Stimulated activated CD4-positive, alpha-beta T cell treated with anti-CD3 and anti-CD28 coated beads, Interleukin-1b, Interleukin-23, amount 100 ng/mL, for 1 hour (primary cell): ENCODE measurements around the gene CAMKK2.
"Not testable (repeated sequence)": the region's sequence is repeated elsewhere in the genome, so short reads cannot be mapped to it uniquely, and the experiment has no call there.

ENCODE experiments used
- DNase-seq, 2 donors: peaks; one replicate each; pipeline ENCODE4 v3.0.0-alpha.2; 2020; ENCODE audit warnings: low read depth in 2 of 2

The CAMKK2 gene

DNA sequence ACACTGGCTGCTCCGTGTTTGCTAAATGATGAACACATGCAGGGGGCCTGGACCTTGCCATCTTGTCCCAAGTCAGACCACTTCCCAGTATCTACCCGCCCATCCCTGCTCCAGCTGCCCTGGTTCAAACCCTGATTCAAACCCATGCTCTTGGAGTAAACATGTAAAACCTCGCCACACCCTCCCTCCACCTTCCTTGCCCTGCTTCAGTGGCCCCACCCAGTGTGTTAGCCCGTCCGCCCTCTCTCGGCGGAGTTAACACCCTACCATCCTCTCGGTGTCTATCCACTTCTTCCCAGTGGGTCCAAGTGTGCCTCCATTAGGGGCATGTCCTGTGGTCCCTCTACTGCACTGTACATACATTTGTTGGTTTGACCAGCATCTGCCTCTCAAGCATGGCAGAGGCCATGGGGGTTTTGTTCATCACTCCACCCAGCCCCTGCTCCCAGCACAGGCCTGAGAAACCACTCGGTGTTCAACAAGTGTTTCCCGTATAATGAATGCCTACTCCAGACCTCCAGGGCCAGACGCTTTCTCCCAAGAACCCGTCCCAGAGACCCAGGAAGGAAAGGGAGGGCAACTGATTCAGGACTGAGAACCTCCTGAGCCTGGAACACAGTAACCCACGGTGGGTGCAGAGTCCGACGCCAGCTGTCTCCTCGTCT, 49.5 kb downstream of the CAMKK2 start:
- DNase-seq = no peak

DNA sequence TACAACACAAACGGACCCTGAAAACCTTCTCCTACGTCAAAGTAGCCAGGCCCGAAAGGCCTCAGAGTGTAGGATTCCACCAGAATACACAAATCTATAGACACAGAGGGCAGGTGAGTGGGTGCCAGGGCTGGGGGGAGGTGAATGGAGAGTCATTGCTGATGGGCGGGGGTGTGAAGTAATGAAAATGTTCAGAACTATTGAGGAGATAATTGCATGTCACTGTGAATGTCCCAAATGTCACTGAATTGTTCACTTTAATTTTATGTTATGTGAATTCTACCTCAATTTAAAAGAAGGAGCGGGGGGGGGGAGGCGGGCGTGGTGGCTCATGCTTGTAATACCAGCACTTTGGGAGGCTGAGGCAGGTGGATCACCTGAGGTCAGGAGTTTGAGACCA, 50.6 kb downstream of the CAMKK2 start:
- DNase-seq = no peak

DNA sequence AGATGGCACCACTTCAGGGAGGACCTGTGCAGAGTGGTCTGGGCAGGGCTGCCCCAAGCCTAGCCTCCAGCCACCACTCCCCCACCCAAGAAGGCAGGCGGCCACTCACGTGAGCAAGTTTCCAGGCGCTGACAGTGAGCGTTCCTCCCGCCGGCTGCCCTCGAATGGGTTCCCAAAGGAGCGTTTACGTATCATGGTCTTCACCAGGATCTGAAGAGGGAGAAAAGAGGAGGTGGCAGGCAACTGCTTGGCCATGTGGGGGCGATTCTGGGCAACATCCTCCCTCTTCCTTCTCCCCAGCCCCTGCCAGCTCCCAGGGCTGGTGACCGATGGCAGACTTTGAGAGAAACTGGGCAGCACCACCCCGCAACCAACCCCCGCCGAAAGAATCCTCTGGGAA, 51.5 kb downstream of the CAMKK2 start:
- DNase-seq = no peak

DNA sequence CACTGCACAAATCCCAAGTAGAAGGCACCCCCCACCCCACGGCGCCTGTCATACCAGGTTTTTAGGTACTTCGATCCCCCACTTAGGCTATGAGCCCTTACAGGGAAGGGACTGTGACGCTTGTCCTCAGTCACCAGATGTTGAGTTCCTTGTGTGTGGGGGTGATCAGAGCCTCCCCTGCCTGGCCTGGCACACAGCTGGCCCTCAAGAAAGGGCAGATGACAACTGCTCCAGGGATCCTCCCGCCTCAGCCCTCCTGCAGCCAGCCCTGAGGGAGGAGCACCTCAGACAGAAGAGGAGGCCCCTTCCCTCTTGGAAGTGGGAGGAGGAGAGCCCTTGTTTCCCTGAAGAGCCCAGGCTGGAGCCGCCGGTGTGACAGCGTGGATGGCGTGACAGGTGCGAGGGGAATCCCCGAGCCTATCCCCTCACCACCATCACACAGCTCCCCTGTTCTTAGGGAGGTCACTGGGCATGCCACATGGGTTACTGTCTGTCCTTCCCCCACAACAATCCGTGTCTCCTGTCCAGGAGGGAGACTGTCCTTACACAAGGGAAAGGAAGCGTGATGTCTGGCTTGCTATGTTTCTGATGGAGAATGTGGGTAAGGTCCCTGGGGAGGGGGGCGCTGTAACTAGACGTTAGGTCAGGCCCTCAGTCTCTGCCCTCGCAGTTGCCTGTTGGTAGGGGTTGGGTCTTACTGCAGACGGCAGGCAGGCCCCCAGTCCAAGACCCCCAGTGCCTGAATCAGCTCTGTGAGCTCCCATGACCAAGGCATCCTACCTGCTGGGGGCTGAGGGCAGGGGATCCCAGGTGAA, 55.1 kb downstream of the CAMKK2 start:
- DNase-seq = no peak

DNA sequence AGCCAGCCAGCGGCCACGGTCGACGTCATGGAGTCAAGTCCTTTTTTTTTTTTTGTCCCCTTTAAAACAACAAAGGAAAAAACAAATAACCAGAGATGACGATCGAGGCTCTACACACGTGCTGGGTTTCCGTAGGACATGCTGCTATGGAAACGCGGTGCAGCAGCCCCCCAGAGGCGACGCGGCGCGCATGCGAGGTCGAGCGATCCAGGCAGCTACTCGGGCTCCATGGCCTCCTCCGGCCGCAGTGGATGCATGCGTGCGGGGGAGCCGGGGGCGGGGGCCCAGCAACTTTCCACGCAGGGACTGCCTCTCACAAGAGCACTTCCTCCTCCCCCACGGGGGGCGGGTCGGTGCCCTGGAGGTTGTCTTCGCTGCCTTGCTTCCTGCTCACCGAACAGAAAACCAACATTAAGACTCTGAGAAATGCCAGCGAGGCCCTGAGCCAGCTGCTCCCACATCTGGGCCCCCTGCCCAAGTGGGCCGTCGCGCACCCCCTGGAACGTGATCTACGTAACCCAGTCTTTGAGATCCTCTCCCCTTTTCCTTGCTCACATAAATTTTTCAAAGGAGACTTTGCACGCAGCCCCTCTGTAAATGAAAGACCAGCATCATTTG, 55.9 kb downstream of the CAMKK2 start:
- peak; percentile 65 to 87 for DNase-seq

DNA sequence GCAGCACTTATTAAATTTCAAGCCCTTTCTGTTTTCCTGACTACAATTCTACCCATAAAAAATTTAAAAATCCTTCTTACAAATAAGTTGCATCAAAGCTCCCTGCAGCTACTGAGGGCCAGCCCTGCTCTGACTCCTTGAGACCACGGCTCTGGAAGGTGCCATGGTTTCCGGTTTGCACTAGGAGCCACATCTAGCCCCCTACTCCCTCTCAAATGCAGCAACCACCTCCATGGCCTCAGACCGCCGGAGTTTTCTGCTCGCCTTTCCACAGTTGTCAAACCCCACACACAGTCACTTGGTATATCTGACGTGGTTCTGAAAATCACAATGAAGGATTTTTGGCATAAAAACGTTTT, 56.5 kb downstream of the CAMKK2 start:
- DNase-seq = no peak

DNA sequence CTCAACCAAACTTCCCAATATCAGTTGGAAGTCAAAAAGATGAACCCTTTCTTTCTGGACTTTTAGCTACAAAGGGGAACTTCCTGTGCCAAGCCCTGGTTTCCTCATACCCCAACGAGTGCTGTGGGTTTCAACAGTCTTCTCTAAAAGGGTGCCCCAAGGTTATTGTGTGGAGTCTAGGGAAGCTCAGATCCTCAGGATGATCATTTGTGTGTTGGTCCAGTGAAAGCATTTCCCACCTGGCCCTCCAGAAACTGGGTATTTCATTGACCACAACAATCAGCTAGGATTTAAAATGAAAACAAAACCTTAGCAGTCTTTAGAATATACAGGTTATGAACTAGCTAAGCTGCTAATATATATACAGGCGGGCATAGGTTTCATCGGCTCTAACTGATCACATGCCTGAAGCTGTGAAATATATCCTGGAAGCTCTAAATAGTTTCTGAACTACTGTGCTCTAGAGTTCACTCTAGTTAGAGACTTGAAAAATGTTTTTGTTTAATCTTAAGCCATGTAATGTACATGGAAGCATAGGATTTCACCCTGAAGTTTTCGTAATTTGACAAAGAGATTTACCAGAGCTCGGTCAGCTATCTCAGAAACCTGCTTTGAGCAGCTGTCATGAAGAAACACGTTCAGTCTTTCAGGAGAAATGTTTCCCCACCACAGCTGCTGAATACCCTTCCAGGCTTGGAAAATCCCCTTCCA, 57.0 kb downstream of the CAMKK2 start:
- DNase-seq = no peak

DNA sequence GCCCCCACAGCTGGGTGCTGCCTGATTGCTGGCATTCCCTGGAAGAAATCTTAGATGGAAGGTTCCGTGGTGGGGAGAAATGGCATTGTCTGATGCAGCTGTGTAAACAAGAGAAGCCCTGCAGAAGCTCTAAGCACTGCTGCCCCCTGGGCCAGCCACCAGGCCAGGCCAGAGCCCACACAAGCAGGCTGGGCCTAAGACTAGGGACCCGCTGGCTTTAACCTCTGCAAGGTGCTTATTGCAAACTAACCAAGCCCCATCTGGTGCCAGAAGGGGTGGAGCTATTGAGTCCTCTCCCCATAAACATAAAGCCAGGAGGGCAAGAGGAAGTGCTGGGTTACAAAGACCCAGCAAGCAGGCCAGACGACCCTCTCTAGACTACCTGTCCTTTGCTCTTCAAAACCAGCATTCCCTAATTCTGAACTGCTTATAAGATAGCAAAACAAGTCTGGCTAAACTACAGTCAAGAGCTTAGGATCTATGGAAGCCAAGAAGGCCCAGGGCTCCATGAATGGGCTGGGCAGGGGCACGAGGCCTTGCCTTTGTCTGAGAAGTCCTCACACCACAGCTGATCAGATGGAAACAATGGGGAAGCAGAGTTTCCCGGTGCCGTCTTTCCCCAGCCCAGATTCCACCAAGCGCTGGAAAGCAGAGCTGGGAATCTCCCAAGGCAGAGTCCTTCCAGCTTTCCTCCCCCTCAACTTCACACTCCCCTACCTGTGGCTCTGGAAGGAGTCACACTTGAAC, 57.7 kb downstream of the CAMKK2 start:
- no peak for DNase-seq

DNA sequence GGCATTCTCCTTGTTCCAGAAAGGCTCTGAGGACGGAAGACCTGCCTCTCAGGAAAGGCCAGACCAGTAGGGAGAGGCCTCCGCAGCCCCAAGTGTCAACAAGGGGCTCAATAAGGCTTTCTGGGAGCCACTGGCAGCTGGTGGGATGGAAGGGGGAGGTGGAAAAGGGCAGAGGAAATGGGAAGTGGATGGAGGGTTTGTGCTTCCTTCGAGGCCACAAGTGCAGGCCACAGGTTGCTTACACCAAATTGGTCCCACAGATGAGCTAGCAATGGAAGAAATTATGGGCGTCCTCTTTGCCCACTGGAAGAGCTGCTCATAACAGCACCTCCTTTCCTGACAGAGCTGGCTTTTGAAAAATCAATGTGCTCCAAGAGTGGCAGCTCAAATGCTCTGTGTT, 58.4 kb downstream of the CAMKK2 start:
- no peak for DNase-seq

DNA sequence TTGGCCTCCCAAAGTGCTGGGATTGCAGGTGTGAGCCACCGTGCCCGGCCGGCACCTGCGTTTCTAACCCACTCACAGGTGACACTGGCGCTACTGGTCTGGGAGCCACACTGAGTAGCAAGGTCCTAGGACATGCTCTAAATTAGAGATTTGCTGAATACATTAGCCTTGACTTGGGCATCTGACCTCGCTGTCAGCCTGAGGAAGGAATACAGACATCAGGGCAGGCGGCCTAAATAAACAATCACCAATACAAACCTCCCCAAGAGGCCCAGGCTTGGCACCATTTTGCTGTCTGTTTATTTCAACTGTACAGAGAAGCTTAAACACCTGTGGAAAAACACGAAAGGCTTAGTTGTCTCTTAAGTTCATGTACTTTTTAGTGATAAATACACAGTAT, 59.1 kb downstream of the CAMKK2 start:
- no peak for DNase-seq

DNA sequence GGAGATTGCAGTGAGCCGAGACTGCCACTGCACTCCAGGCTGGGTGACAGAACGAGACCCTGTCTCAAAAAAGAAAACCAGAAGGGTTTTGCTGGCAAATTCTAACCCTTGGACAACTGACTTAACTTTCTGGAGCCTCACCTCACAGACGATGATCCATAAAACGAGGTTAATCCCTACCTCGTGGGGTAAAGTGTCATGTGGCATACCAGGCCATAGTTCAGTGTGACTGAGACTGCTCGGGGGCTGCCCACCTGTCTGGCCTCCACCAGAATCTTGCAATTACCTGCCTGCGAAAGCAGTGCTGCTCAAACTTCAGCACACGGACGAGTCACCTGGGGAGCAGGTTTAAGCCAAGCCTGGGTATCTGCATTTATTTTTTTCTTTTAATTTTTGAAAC, 59.7 kb downstream of the CAMKK2 start:
- no peak for DNase-seq

DNA sequence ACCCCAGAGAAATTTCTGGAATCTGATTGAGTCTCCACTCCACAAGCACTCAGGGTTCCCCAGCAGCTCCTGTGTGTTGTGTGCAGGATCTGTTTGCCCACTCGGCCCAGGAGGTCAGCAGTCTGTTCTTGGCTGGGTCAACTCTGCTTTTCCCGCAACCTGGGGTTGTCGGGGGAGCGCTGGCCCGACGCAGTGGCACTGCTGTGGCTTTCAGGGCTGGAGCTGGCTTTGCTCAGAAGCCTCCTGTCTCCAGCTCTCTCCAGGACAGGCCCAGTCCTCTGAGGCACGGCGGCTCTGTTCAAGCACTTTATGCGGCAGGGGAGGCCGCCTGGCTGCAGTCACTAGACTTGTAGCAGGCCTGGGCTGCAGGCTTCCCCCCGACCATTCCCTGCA, 62.9 kb downstream of the CAMKK2 start:
- no peak for DNase-seq

DNA sequence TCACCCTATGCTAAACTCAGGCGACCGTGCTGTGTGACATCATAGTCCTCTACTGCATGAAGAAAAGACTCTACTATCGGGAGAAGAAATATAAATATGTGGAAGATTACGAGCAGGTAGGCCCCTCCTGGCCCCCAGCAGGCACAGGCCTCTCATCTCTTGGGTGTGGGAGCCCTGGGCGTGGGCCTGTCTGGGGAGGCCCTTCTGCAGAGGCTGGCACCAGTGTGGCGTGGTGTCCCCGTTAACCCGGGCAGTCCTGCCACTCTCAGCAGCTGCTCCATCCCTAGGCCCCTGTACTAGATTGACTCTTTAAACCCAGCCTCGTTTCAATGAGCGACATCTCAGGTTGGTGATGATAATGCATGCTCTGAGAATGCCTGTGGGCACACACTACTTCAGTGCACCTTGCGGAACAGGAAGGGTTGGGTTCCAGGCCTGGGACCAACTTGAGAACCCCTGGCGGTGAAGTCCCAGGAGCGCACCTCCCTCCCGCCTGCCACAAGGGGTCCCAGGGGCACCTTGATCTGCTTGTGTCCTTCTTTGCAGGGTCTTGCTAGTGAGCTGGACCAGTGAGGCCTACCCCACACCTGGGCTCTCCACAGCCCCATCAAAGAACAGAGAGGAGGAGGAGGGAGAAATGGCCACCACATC, 63.4 kb downstream of the CAMKK2 start:
- DNase-seq = no peak

DNA sequence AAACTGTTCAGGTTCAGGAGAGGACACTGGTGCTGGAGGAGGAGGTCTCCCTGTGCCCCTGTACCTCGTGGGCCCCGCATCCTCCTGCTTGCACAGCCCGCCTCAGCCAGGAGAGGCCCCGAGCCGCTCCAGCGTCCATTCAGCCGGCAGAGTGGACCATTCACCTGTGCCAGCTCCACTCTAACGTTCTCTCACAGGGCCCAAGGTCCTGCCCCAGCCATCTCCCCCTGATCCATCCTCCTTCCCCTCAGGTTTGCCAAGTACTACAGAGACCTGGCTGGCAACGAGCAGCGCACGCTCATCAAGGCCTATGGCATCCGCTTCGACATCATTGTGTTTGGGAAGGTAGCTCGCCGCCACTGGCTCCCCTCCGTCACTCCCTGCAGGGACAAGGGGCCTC, 64.3 kb downstream of the CAMKK2 start:
- DNase-seq = no peak

DNA sequence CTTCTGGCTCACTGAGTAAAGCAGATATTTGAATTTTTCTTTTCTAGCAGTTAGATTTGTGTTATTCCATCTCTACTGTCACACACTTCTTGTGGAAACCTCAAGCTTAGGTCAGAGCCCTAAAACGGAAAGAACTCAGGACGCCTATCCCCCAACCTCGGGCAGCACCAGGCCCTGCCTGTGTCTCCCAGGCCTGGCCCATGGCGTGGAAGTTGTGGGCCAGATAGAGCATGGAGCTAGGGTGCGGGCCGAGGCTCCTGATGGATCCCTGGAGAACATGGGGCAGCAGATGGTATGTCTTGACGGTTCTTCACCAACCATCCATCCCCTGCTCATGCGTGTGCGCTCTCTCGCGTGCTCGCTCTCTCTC, 66.0 kb downstream of the CAMKK2 start:
- DNase-seq = no peak

DNA sequence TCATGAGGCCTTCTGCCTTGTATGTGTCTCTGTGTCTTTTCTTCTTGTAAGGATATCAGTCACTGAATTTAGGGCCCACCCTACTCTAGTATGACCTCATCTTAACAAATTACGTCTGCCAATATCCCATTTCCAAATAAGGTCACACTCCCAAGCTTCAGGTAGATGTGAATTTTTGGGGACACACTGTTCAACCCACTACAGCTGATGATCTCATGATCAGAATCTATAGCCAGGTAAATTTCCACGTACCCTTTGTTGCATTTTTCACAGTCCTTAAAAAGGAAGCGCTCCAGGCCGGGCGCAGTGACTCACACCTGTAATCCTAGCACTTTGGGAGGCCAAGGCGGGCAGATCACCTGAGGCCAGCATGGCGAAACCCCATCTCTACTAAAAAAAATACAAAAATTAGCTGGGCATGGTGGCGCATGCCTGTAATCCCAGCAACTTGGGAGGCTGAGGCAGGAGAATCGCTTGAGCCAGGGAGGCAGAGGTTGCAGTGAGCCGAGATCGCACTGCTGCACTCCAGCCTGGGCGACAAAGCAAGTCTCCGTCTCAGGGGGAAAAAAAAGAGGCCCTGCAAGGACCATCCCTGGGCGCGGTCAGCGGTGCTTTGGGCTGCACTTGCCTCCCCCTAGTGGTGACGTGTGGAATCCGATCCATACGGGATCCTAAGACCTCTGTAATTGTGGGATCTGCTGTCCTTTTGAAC, 66.5 kb downstream of the CAMKK2 start:
- not testable (repeated sequence) for DNase-seq

DNA sequence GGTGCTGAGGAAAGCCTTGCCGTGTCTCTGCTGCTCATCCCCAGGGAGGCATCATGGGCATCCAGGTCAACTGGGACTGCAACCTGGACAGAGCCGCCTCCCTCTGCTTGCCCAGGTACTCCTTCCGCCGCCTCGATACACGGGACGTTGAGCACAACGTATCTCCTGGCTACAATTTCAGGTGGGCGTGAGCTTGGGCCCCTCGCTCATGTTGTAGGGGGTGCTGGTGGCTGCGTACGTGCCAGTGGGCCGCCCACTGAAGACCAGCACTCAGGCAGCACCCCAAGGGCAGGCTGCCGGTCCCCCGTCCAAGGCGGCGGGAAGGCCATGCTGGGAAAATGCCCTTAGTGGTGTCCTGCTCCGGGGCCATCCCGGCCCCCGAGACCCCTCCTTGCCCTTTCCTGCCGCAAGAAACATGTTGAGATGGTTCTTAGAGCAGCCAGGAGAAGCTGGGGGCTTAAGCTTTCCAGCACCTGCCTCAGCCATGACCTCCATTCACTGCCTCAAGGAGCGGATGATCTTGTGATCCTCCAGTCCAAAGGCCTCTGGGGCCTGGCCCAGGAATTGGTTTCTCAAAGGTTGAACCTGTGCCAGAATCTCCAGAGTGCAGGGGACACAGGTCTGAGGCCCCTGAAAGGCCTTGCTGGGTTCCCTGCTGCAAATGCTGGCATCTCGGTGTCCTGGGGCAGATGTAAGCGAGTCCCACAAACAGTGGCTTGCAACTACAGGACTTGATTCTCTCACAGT, 67.4 kb downstream of the CAMKK2 start:
- DNase-seq = no peak

DNA sequence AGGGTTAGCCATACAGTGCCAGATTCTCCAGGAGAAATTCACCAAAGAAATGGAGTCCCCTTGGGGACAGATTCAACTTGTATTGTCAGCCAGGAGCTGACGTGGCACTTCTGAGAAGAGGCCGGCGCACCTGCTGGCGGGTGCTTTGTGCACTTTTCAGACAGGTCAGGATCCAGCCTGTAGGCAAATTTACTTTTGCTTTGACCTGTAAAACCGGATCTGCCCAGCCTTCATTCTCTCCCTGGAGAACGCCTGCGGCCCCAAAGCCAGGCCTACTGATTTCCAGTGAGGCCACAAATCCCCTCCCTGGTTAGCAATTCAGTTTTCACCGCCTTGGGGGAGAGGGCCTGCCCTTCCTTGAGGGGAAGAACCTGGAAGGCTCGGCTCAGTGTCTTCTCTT, 69.2 kb downstream of the CAMKK2 start:
- DNase-seq = no peak

DNA sequence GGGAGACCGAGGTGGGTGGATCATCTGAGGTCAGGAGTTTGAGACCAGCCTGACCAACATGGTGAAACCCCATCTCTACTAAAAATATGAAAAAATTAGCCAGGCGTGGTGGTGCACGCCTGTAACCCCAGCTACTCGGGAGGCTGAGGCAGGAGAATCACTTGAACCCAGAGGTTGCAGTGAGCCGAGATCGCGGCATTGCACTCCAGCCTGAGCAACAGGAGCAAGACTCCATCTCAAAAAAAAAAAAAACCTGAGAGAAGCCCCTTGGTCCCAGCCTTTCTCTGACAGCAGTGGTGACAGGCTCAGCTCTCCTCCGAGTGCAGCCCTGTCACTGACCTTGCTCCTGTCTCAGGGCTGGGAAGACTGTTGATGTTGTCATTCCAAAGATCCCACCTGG, 69.6 kb downstream of the CAMKK2 start:
- DNase-seq = not testable (repeated sequence)

DNA sequence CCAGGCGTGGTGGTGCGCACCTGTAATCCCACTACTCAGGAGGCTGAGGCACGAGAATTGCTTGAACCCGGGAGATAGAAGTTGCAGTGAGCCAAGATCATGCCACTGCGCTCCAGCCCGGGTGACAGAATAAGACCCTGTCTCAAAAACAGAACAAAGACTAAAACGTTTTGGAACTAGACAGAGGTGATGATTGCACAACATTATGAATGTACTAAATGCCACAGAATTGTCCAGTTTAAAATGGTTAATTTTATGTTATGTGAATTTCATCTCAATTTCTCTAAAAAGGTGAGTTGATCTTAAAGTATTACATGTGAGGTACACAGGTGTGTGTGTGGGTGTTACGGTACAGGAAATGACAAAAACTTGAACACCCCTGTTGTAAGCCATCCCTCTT, 70.1 kb downstream of the CAMKK2 start:
- no peak for DNase-seq
